ENCODE measurements around the gene TBC1D10A. TPM values are rescaled to one million over a fixed set of nuclear protein-coding genes. Genes with fewer than 3 reads are reported as not detected.

The TBC1D10A gene
- total RNA-seq, 1 experiment from 2014 or later: 12.2 TPM

- no peak for DNase-seq
- peaks cover 19% of the 10 kb centered on the region for H3K4me1 ChIP-seq
- intact Hi-C loops (cut with micrococcal nuclease; ENCODE audit: unreplicated experiment): no loop called here
- ChIA-PET CTCF (no interaction called here), POLR2A (no interaction called here)
- no peak for TF ChIP-seq CTCF (IDR thresholded peaks at IDR 0.05; ENCODE audit: insufficient read depth in 1 of 2, low read depth in 1 of 2, low read length in 1 of 2, severe bottlenecking in 1 of 2, unreplicated experiment in 1 of 2)
- H3K27me3 ChIP-seq (replicated peaks; ENCODE audit: control insufficient read depth, insufficient read depth, low read length): no peaks in the 10 kb centered on the region
- Mint-ChIP-seq H3K9me3 (ENCODE audit: unreplicated experiment) (no peaks in the 10 kb centered on the region), H3K27me3 (ENCODE audit: insufficient read depth, unreplicated experiment) (no peaks in the 10 kb centered on the region), H3K27ac (ENCODE audit: unreplicated experiment) (no peak overlapping the region), H3K4me1 (ENCODE audit: low read depth, unreplicated experiment) (peaks cover 17% of the 10 kb centered on the region), H3K4me3 (ENCODE audit: unreplicated experiment) (no peak overlapping the region), H3K36me3 (ENCODE audit: insufficient read depth, unreplicated experiment) (peaks cover 64% of the 10 kb centered on the region)
- H3K9me3 ChIP-seq: no peaks in the 10 kb centered on the region
- H3K36me3 ChIP-seq (ENCODE audit: control insufficient read depth, insufficient read depth, low read length): peaks cover 4% of the 10 kb centered on the region
- H3K4me3 ChIP-seq (ENCODE audit: low read depth, low read length): no peak overlapping the region
- BruUV-seq (replicated peaks): no TSS peak
Measured at GRCh38 chr22:30348809-30349208, 22.1 kb upstream of the TBC1D10A start.

- Histone ChIP-seq H3K9me3 (no peaks in the 10 kb centered on the region), H3K4me1 (peaks cover 15% of the 10 kb centered on the region), H3K27me3 (replicated peaks; ENCODE audit: control insufficient read depth, insufficient read depth, low read length) (no peaks in the 10 kb centered on the region), H3K36me3 (ENCODE audit: control insufficient read depth, insufficient read depth, low read length) (peaks cover 4% of the 10 kb centered on the region), H3K4me3 (ENCODE audit: low read depth, low read length) (no peak overlapping the region)
- CTCF ChIA-PET: no interaction called here
- no peak for TF ChIP-seq CTCF (IDR thresholded peaks at IDR 0.05; ENCODE audit: insufficient read depth in 1 of 2, low read depth in 1 of 2, low read length in 1 of 2, severe bottlenecking in 1 of 2, unreplicated experiment in 1 of 2)
- Mint-ChIP-seq H3K27ac (ENCODE audit: unreplicated experiment) (no peak overlapping the region), H3K9me3 (ENCODE audit: unreplicated experiment) (no peaks in the 10 kb centered on the region), H3K4me3 (ENCODE audit: unreplicated experiment) (no peak overlapping the region), H3K27me3 (ENCODE audit: insufficient read depth, unreplicated experiment) (no peaks in the 10 kb centered on the region), H3K4me1 (ENCODE audit: low read depth, unreplicated experiment) (peaks cover 13% of the 10 kb centered on the region), H3K36me3 (ENCODE audit: insufficient read depth, unreplicated experiment) (peaks cover 66% of the 10 kb centered on the region)
- intact Hi-C loops (cut with micrococcal nuclease; ENCODE audit: unreplicated experiment): no loop called here
- no TSS peak for BruUV-seq (replicated peaks)
- POLR2A ChIA-PET: no interaction called here
- no peak for DNase-seq
Measured at GRCh38 chr22:30348404-30348803, 21.7 kb upstream of the TBC1D10A start.

GRCh38 chr22:30347255-30347892 lies 20.6 kb upstream of the TBC1D10A start:
- no peaks in the 10 kb centered on the region for H3K9me3 ChIP-seq
- peaks cover 6% of the 10 kb centered on the region for H3K4me1 ChIP-seq
- Mint-ChIP-seq H3K4me1 (ENCODE audit: low read depth, unreplicated experiment) (peaks cover 11% of the 10 kb centered on the region), H3K9me3 (ENCODE audit: unreplicated experiment) (no peaks in the 10 kb centered on the region), H3K4me3 (ENCODE audit: unreplicated experiment) (no peak overlapping the region), H3K27me3 (ENCODE audit: insufficient read depth, unreplicated experiment) (no peaks in the 10 kb centered on the region), H3K36me3 (ENCODE audit: insufficient read depth, unreplicated experiment) (peaks cover 72% of the 10 kb centered on the region), H3K27ac (ENCODE audit: unreplicated experiment) (no peak overlapping the region)
- CTCF ChIA-PET: no interaction called here
- H3K27me3 ChIP-seq (replicated peaks; ENCODE audit: control insufficient read depth, insufficient read depth, low read length): no peaks in the 10 kb centered on the region
- no peak for DNase-seq
- H3K36me3 ChIP-seq (ENCODE audit: control insufficient read depth, insufficient read depth, low read length): peaks cover 8% of the 10 kb centered on the region
- H3K4me3 ChIP-seq (ENCODE audit: low read depth, low read length): no peak overlapping the region
- BruUV-seq (replicated peaks): no TSS peak
- TF ChIP-seq CTCF (IDR thresholded peaks at IDR 0.05; ENCODE audit: insufficient read depth in 1 of 2, low read depth in 1 of 2, low read length in 1 of 2, severe bottlenecking in 1 of 2, unreplicated experiment in 1 of 2): no peak
- intact Hi-C loops (cut with micrococcal nuclease; ENCODE audit: unreplicated experiment): no loop called here
- POLR2A ChIA-PET: no interaction called here

Data from Caco-2 (cell line).